A673 (cell line): ENCODE results near the gene FAN1.

Source experiments
- EZH2 ChIP-seq: fragments of 200-600 bp; sonication (generic); IDR thresholded peaks from 2 replicates; pipeline ENCODE4 v1.6.1; 2017; ENCODE audit warnings: borderline replicate concordance, low read depth, mild to moderate bottlenecking, mixed read lengths, antibody characterized with exemption, low read length; ENCODE audit not compliant: poor library complexity, severe bottlenecking
- TF ChIP-seq, protein P1 (sequence below): fragments of 300-800, 200-600 bp; sonication (generic); conservative IDR thresholded peaks from 2 replicates; pipeline ENCODE4 v1.5.1; 2017; ENCODE audit warnings: low read depth, mild to moderate bottlenecking, antibody characterized with exemption, low read length, moderate library complexity, mixed read lengths

DNA sequence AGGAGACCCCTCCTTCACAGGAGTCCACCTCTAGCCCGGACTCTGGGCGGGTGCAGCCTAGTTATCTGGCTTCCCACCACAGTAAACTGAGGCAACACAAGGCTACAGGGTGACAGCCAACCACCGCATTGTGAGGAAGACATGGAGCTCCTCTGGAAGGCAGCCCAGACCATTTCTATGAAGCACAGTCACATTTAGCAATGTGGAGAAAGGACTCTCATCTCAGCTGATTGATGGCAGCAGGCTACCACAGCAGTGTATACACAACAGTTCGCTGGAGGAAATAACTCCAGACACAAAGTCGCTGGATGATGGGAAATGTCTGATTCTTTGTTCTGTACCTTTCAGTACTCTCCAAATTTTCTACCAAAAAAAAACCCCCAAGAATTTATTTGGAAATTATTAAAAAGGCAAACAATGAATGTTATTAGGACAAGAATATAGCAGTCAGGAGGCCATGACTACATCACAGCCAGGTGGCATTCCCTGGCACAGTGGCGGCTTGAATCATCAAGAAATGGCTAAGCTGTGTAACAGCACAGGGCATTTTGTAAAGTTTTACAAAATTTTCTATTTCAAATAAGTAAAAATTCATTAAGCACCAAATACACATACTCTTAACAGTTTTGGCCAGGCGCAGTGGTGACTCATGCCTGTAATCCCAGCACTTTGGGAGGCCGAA lies 40.1 kb downstream of the FAN1 start:
- TF ChIP-seq, protein P1, sequence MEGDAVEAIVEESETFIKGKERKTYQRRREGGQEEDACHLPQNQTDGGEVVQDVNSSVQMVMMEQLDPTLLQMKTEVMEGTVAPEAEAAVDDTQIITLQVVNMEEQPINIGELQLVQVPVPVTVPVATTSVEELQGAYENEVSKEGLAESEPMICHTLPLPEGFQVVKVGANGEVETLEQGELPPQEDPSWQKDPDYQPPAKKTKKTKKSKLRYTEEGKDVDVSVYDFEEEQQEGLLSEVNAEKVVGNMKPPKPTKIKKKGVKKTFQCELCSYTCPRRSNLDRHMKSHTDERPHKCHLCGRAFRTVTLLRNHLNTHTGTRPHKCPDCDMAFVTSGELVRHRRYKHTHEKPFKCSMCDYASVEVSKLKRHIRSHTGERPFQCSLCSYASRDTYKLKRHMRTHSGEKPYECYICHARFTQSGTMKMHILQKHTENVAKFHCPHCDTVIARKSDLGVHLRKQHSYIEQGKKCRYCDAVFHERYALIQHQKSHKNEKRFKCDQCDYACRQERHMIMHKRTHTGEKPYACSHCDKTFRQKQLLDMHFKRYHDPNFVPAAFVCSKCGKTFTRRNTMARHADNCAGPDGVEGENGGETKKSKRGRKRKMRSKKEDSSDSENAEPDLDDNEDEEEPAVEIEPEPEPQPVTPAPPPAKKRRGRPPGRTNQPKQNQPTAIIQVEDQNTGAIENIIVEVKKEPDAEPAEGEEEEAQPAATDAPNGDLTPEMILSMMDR: no peak
- no peak for TF ChIP-seq EZH2
